ENCODE data around the gene UGT1A10. TPM values are rescaled to one million over a fixed set of nuclear protein-coding genes. Genes with fewer than 3 reads are reported as not detected.

The UGT1A10 gene
- total and polyA plus RNA-seq, 2 of the 13 experiments (the other 11 are each of a cell fraction or from before 2014, with no cell fraction given): not detected

DNA sequence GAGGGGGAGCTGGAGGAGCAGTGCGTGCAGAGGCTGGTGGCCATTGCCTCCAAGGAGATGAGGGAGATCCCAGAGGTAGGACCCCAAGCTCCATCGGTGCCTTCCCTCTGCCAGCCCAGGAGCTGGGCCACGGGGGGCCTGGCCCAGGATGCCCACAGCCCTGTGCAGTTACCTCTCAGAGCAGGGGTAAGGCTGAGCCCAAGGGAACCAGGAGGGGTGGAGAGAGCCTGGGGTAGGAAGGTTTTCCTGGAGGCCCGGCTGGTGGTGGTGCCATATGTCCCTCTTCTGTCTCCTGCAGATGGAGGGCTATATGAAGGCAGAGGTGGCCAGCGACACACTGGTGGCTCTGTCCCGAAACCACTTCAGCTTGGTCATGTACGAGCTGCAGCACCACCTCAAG is 153.3 kb downstream of the UGT1A10 start:
- no TSS peak for BruUV-seq (replicated peaks)
- Histone ChIP-seq H3K27ac (ENCODE audit: extremely low read length, insufficient read depth, low read length) (no peak overlapping the region), H3K79me2 (ENCODE audit: insufficient read depth, low read length) (no peaks in the 10 kb centered on the region), H3K4me2 (ENCODE audit: low read depth, low read length) (no peak overlapping the region), H3K4me3 (replicated peaks in 1 of 3; ENCODE audit: insufficient read depth in 1 of 3, low read depth in 2 of 3, low read length in 3 of 3) (no peak overlapping the region), H3K9ac (ENCODE audit: insufficient read depth, low read depth, low read length) (no peak overlapping the region), H2AFZ (ENCODE audit: low read length) (no peak overlapping the region), H4K20me1 (ENCODE audit: insufficient read depth, low read length) (no peaks in the 10 kb centered on the region), H3K36me3 (replicated peaks in 1 of 2; ENCODE audit: control insufficient read depth in 1 of 2, insufficient read depth in 2 of 2, low read length in 2 of 2) (no peaks in the 10 kb centered on the region), H3K27me3 (ENCODE audit: control insufficient read depth in 1 of 2, insufficient read depth in 2 of 2, low read length in 2 of 2) (peaks cover 5 to 35% of the 10 kb centered on the region in 2 experiments; a peak in 3 of 5 replicates), H3K4me1 (ENCODE audit: insufficient read depth, low read length) (peaks cover 13% of the 10 kb centered on the region; the same call in 1 of the 2 replicates), H3K9me3 (ENCODE audit: low read length) (no peaks in the 10 kb centered on the region)
- ChIA-PET POLR2A (no interaction called here), CTCF (ENCODE audit: low intra/inter-chr PET ratio, low total read pairs) (no interaction called here)
- in situ Hi-C loops (cut with HindIII; ENCODE audit: extremely low pct_ligation_motif_present, low pct_unique_long_range_greater_than_20kb) (no loop called here), intact Hi-C loops (cut with micrococcal nuclease; ENCODE audit: unreplicated experiment) (no loop called here)
- DNase-seq (ENCODE audit: low spot score): no peak
- WGBS (ENCODE audit: low lambda C conversion rate): 50% methylated on average over 5 of the region's 7 CpGs
- FAIRE-seq: no peak
- ATAC-seq: no peak
- TF ChIP-seq, protein P1, sequence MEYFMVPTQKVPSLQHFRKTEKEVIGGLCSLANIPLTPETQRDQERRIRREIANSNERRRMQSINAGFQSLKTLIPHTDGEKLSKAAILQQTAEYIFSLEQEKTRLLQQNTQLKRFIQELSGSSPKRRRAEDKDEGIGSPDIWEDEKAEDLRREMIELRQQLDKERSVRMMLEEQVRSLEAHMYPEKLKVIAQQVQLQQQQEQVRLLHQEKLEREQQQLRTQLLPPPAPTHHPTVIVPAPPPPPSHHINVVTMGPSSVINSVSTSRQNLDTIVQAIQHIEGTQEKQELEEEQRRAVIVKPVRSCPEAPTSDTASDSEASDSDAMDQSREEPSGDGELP (IDR thresholded peaks at IDR 0.05; ENCODE audit: borderline replicate concordance, low read depth): no peak
- no peak for TF ChIP-seq JUND (CRISPR knock-in tag; IDR thresholded peaks at IDR 0.05)
- no peak for TF ChIP-seq ZNF234 (CRISPR knock-in tag; conservative IDR thresholded peaks at IDR 0.05)
- TF ChIP-seq, protein P2, sequence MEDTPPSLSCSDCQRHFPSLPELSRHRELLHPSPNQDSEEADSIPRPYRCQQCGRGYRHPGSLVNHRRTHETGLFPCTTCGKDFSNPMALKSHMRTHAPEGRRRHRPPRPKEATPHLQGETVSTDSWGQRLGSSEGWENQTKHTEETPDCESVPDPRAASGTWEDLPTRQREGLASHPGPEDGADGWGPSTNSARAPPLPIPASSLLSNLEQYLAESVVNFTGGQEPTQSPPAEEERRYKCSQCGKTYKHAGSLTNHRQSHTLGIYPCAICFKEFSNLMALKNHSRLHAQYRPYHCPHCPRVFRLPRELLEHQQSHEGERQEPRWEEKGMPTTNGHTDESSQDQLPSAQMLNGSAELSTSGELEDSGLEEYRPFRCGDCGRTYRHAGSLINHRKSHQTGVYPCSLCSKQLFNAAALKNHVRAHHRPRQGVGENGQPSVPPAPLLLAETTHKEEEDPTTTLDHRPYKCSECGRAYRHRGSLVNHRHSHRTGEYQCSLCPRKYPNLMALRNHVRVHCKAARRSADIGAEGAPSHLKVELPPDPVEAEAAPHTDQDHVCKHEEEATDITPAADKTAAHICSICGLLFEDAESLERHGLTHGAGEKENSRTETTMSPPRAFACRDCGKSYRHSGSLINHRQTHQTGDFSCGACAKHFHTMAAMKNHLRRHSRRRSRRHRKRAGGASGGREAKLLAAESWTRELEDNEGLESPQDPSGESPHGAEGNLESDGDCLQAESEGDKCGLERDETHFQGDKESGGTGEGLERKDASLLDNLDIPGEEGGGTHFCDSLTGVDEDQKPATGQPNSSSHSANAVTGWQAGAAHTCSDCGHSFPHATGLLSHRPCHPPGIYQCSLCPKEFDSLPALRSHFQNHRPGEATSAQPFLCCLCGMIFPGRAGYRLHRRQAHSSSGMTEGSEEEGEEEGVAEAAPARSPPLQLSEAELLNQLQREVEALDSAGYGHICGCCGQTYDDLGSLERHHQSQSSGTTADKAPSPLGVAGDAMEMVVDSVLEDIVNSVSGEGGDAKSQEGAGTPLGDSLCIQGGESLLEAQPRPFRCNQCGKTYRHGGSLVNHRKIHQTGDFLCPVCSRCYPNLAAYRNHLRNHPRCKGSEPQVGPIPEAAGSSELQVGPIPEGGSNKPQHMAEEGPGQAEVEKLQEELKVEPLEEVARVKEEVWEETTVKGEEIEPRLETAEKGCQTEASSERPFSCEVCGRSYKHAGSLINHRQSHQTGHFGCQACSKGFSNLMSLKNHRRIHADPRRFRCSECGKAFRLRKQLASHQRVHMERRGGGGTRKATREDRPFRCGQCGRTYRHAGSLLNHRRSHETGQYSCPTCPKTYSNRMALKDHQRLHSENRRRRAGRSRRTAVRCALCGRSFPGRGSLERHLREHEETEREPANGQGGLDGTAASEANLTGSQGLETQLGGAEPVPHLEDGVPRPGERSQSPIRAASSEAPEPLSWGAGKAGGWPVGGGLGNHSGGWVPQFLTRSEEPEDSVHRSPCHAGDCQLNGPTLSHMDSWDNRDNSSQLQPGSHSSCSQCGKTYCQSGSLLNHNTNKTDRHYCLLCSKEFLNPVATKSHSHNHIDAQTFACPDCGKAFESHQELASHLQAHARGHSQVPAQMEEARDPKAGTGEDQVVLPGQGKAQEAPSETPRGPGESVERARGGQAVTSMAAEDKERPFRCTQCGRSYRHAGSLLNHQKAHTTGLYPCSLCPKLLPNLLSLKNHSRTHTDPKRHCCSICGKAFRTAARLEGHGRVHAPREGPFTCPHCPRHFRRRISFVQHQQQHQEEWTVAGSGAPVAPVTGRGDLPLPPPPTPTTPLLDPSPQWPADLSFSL (CRISPR knock-in tag; IDR thresholded peaks at IDR 0.05): no peak
- TF ChIP-seq MYNN (CRISPR knock-in tag; IDR thresholded peaks at IDR 0.05; ENCODE audit: low read depth): no peak
- no peak for TF ChIP-seq HOXA3 (CRISPR knock-in tag; IDR thresholded peaks at IDR 0.05)
- no peak for TF ChIP-seq MTA3 (CRISPR knock-in tag; IDR thresholded peaks at IDR 0.05)
- TF ChIP-seq, protein P3, sequence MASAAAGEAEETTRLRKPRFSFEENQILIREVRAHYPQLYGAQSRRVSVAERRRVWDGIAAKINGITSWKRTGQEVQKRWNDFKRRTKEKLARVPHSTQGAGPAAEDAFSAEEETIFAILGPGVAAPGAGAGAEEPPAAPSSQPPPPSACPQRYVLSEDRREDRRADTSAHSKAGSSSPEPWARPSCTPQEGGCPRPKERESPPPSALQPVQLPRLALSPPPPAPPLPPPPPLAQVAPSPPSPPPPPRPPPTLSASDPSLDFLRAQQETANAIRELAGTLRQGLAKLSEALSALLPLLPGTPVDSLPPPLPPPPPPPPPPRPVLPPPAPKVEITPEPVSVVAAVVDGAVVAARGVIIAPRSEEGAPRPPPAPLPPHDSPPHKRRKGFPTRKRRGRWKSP (CRISPR knock-in tag; IDR thresholded peaks at IDR 0.05): no peak
- TF ChIP-seq ZNF83 (CRISPR knock-in tag; IDR thresholded peaks at IDR 0.05; ENCODE audit: borderline replicate concordance): no peak
- TF ChIP-seq ZNF264 (CRISPR knock-in tag; IDR thresholded peaks at IDR 0.05): no peak
- TF ChIP-seq ISX (CRISPR knock-in tag; conservative IDR thresholded peaks at IDR 0.05): no peak
- TF ChIP-seq, protein P4, sequence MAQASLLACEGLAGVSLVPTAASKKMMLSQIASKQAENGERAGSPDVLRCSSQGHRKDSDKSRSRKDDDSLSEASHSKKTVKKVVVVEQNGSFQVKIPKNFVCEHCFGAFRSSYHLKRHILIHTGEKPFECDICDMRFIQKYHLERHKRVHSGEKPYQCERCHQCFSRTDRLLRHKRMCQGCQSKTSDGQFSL (CRISPR knock-in tag; IDR thresholded peaks at IDR 0.05): no peak
- no peak for TF ChIP-seq NFIB (CRISPR knock-in tag; IDR thresholded peaks at IDR 0.05; ENCODE audit: borderline replicate concordance)
- TF ChIP-seq TARDBP (CRISPR knock-in tag; IDR thresholded peaks at IDR 0.05): no peak
- TF ChIP-seq, protein P5, sequence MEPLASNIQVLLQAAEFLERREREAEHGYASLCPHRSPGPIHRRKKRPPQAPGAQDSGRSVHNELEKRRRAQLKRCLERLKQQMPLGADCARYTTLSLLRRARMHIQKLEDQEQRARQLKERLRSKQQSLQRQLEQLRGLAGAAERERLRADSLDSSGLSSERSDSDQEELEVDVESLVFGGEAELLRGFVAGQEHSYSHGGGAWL (CRISPR knock-in tag; IDR thresholded peaks at IDR 0.05): no peak
- TF ChIP-seq, protein P6, sequence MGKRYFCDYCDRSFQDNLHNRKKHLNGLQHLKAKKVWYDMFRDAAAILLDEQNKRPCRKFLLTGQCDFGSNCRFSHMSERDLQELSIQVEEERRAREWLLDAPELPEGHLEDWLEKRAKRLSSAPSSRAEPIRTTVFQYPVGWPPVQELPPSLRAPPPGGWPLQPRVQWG (CRISPR knock-in tag; IDR thresholded peaks at IDR 0.05; ENCODE audit: borderline replicate concordance, low read depth): no peak
